SIG-M5 treated with dmso at 0.1 percent for 504 hours (cell line): ENCODE results near the gene SPECC1.
A peak's percentile ranks its signal among the peaks of the same experiment; 100 is the strongest.
"Not testable (repeated sequence)": the region's sequence is repeated elsewhere in the genome, so short reads cannot be mapped to it uniquely, and the experiment has no call there.

ENCODE experiments used
- DNase-seq: peaks from one replicate; lab custom pipeline; 2025; ENCODE audit not compliant: unreplicated experiment; lab: John Stamatoyannopoulos, UW

Gene SPECC1

DNA sequence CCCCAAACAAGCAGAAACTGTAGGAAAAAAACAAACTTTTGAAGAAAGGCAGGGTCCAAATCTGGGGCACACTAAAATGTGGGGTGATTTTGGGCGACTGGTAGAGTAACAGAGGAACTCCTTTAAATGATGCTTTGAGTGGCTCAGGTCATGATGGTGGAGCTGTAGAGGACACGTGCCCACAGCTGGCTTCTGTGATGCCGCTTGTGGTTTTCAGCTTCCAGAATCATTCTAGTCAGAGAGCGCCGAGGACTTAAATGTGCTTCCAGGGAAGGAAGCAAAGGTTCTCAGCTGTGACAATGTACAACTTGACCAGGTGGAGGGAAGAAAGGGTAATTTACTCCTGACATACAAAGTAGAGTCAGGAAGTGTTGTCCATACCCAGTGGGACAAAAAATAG is 295.8 kb downstream of the SPECC1 start:
- no peak for DNase-seq

DNA sequence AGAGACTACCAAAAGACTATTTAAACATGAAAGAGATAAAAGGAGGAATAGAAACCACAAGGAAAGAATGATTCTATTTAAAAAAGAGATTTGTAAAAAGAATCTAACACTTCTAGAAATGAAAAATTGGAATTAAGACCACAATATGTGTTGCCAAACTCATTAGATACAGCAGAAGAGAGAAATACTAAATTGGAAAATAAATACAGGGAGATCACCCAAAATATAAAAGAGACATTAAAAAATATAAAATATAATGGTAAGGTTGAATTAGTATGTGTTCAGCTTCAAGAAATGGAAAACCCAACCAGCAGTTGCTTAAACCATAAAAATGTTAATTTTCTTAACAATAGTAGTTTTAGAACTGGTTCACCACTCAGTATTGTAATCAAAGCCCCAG is 297.8 kb downstream of the SPECC1 start:
- no peak for DNase-seq

DNA sequence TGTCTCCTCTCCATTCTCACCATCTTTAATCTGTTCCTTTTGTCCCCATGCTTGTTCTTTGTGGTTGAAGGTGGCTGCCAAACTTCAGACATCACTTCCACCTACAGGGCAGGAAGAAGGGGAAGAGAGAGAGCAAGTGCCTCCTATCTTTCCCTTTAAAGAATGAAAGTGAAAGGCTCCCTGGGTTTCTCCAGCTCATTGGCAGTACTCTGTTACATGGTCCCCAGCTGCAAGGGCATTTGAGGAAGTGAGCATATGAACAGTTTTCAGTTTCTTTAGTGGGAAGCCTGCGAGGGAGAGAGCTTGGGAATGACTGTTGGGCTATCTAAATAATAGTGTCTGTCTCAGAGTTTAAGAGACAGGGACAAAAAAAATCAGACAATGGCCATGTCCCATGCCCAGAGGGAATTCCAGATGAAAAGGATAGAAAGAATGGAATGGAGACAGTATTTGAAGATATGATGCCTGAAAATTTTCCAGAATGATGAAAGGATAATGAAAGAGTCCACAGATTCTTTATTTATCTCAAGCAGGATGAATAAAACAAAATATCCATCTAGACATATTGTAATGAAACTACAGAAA is 298.3 kb downstream of the SPECC1 start:
- peak; percentile 89 for DNase-seq

DNA sequence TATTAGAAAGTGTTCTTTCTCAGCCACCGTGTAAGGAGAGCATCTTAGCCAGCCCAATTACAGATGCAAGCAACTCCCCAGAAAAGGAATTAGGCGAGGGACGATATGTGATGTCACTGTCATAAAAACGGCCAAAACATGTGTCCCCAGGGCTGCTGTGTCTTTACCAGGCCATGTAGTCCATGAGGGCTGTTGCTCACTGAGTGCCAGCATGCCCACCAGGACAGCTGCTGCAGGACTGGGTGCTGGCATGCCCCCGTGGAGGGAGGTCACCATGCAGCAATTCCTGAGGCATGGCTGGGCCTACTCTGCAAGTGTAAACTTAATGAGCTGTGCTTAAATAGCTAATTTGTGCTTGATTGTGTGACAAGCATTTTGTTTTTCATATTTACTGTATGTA is 301.3 kb downstream of the SPECC1 start:
- no peak for DNase-seq

DNA sequence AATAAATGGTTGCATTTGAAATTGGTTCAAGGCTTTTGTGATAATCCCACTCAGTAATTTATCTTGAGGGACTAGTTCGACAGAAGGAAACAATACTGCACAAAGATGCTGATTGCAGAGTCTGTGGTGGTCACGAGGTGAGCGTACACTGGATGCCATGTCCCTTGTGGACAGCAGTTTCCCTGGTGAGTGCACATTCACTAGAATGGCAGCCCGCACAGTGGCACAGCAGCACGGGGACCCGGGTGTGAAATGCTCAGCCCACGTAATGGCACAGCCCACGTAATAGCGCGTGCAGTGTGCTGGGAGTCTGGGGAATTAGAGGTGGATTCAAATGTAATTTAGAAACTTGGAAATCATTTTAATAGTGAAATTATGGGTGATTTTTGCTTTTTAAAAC is 304.1 kb downstream of the SPECC1 start:
- no peak for DNase-seq

DNA sequence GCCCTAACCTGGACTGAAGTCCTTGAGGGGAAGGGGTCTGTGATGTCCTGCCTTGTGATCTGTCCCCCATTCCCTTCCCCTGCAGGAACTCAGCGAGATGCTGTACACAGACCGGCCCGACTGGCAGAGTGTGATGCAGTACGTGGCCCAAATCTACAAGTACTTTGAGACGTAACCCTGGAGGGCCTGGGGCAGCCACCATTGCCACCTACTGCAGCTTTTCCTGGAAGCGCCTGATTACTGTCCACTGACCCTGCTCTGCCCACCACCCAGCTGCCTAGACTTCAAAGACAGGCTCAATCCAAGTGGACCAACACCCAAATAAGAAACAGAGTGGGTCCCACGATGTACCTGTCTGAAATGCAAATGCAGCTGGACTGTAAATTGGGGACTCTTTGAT is 304.7 kb downstream of the SPECC1 start:
- no peak for DNase-seq

DNA sequence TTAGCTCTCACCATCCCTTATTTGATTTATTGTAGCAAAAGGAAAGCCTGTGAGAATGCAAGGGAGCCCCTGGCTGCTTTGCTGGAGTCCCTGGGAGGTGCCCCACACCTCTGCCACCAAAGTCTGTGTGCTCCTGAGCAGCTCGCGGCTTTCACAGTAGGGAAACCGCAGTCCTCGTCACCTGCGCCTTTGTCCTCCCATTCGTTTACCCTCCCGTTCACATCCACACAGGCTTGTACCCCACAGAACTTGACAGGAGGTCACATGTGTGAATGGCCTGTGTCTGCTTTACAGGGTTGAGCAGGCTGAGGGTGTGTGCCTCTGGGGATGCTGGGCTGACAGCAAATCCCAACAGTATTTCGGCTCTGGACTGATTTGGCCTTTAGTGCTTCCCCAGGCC is 305.7 kb downstream of the SPECC1 start:
- DNase-seq, result no peak

DNA sequence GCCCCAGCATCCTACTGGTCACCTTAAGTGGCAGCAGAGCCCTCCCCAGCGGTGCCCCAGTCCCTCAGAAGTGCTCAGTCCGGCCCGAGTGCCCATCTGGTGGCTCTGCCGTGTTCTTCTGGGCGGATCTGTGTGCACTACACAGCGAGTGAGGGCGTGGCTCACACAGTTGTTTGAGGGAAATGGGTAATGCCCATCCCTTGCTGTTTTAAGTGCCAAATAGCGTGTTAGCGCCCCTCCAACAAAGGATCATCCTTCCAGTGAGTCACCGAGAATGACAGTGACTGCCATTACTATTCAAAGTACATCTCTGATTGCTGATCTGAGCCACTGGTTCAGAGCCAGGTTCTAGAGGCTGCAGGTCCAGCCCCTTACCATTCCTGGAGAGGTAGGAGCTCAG is 306.2 kb downstream of the SPECC1 start:
- no peak for DNase-seq

DNA sequence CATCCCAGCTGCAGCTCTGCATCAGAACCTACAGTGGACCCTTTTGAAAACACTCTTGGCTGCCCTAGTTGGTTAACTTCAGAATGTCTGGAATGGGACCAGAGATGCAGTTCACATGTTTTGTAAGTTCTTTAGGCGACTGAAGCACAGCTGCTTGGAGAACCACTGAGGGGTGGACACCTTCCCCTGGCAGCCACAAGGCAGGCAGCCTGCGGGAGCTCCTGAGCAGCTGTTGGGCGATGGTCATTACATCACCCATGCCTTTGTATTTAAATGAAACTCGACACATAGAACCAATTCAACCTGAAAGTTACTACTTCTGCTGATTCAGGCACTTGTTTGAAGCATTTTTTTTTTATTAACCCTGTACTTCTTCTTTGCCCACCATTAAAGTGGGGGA is 306.7 kb downstream of the SPECC1 start:
- DNase-seq, result no peak

DNA sequence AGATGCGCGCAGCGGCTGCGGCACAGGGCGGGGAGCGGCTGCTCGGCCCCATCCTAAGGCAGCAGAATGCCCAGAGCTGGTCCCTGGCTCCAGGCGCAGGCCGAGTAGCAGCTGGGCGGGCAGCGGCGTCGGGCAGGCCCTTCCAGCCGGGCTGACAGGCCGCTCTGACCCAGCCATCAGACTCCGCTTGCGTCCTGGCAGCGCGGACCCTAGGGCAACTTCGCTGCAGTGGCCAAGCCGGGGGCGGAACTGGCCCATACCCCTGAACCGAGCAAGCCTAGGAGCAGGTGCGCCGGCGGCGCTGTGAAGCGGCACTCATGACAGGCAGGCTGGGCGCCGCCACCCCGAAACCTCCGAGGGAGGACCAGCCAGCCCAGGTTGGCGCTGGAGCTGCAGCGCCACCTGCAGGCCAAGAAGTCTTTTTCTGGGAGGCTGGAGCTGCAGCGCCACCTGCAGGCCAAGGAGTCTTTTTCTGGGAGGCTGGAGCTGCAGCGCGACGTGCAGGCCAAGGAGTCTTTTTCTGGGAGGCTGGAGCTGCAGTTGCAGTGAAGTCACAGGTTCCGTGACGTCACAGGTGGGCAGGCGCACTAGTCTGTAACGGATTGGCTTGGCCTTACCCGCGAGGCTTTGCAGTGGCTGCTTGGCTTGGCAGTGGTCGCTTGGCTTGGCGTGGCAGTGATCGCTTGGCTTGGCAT is 311.5 kb downstream of the SPECC1 start:
- DNase-seq, result peak; percentile 18

DNA sequence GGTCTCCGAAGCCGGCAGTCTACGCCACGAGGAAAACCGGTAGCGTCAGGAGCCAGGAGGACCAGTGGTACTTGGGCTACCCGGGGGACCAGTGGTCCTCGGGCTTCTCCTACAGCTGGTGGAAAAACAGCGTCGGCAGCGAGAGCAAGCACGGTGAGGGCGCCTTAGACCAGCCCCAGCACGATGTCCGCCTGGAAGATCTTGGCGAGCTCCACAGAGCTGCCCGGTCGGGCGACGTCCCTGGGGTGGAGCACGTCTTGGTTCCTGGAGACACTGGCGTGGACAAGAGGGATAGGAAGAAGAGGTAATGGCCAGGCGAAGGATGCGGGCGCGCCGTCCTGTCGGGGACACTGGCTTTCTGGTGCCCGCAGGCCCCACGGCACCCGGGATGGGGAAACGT is 312.2 kb downstream of the SPECC1 start:
- not testable (repeated sequence) for DNase-seq

DNA sequence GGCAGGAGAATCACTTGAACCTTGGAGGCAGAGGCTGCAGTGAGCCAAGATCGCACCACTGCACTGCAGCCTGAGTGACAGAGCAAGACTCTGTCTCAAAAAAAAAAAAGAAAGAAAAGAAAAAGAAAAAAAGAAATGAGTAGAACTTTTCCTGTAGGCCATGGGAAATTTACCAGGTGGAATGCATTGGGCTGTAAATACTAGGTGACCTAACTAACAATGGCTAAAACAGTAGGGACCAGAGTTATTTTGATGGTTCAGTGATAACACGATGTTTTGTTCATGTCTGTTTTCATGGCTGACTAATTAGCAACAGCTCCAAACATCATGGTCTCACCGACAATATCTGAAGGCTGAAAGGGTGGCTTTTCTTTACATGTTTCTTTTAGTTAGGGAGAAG is 318.6 kb downstream of the SPECC1 start:
- DNase-seq, result not testable (repeated sequence)

DNA sequence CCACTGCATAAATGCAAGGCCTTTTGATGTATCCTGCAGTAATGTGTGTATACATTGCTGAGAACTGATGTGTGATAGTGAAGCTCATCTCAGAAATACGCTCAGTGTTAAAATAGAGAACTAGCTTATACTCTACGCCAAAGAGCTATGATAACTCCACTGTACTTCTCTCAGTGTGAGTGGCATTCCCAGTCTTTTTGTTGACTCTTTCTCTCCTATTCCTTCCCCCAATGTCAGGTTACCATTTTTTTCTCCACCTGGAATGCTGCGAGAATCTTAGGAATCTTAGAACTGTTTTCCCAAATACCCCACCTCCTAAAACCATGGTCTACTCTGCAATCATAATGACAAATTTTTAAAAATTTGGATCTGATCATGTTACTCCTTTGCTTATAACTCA is 342.2 kb downstream of the SPECC1 start:
- not testable (repeated sequence) for DNase-seq

DNA sequence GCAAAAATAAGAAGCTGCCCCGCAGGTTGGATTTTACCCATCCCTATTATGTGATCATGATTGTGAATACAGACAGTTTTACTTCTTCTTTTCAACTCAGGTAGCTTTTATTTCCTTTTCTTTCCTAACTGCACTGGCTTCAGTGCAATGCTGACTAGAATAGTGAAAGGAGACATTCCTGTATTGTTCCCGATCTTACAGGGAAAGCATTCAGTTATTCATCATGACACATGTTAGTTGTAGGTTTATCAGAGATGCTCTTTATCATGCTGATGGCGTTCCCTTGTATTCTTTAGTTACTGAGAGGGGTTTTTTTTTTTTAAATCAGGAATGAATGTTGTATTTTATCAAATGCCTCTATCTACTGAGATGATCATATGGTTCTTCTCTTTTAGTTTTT is 343.4 kb downstream of the SPECC1 start:
- DNase-seq, result not testable (repeated sequence)

DNA sequence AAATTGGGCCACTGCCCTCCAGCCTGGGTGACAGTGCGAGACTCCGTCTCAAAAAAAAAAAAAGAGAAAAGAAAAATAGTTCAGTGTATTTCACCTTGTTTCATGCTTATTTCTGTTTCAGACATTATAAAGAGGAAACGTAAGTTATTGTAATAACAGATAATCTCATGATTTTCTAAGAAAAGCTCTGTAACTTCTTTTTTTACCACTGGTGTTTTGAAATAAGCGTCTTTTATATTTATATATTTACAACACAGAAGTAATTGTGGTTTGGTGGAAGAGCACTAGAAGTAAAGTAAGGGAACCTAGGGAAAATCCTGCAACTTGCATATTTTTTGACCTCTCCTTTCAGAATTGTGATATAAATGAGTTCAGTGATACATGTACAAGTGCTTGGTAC is 354.7 kb downstream of the SPECC1 start:
- not testable (repeated sequence) for DNase-seq
